Endothelial cell (in vitro differentiated cells): ENCODE measurements around the gene MRPL16. TPM values are rescaled to one million over a fixed set of nuclear protein-coding genes. Genes with fewer than 3 reads are reported as not detected.
A peak's percentile ranks its signal among the peaks of the same experiment; 100 is the strongest.
"Not testable (repeated sequence)": the region's sequence is repeated elsewhere in the genome, so short reads cannot be mapped to it uniquely, and the experiment has no call there.

Experiments
- DNase-seq: peaks from one replicate; pipeline ENCODE4 v3.0.0; 2021; ENCODE audit warnings: low spot score
- H3K27ac Mint-ChIP-seq: one replicate; pipeline ENCODE4 v1.8.0; 2021; ENCODE audit warnings: mixed read lengths, inconsistent platforms; ENCODE audit not compliant: unreplicated experiment
- H3K27me3 Mint-ChIP-seq: one replicate; pipeline ENCODE4 v1.8.0; 2021; ENCODE audit warnings: mild to moderate bottlenecking, moderate library complexity, mixed read lengths, inconsistent platforms; ENCODE audit not compliant: unreplicated experiment
- H3K36me3 Mint-ChIP-seq: one replicate; pipeline ENCODE4 v1.8.0; 2021; ENCODE audit warnings: mild to moderate bottlenecking, low read depth, mixed read lengths, inconsistent platforms; ENCODE audit not compliant: unreplicated experiment
- H3K4me1 Mint-ChIP-seq: one replicate; pipeline ENCODE4 v1.8.0; 2021; ENCODE audit warnings: mild to moderate bottlenecking, mixed read lengths, inconsistent platforms; ENCODE audit not compliant: unreplicated experiment
- H3K4me3 Mint-ChIP-seq: one replicate; pipeline ENCODE4 v1.8.0; 2021; ENCODE audit warnings: mild to moderate bottlenecking, mixed read lengths, inconsistent platforms; ENCODE audit not compliant: unreplicated experiment
- H3K9me3 Mint-ChIP-seq: one replicate; pipeline ENCODE4 v1.8.0; 2021; ENCODE audit warnings: mixed read lengths, inconsistent platforms; ENCODE audit not compliant: unreplicated experiment
- CTCF ChIP-seq: fragments of 200-600 bp; sonication (generic); IDR thresholded peaks from one replicate; pipeline ENCODE4 v1.5.0; 2021; ENCODE audit warnings: antibody characterized with exemption; ENCODE audit not compliant: unreplicated experiment
- total RNA-seq: library from RNA; stranded (reverse); fragmentation: NEBNext Ultra II Directional; extraction: Animal tissue kit (Norgen Biotek cat#: 25700); gene quantifications from one replicate; pipeline ENCODE4 v1.2.1, GENCODE V29; 2021; ENCODE audit not compliant: unreplicated experiment

MRPL16 gene
- total RNA-seq, 1 donor from 2014 or later, result 47.2 TPM

DNA sequence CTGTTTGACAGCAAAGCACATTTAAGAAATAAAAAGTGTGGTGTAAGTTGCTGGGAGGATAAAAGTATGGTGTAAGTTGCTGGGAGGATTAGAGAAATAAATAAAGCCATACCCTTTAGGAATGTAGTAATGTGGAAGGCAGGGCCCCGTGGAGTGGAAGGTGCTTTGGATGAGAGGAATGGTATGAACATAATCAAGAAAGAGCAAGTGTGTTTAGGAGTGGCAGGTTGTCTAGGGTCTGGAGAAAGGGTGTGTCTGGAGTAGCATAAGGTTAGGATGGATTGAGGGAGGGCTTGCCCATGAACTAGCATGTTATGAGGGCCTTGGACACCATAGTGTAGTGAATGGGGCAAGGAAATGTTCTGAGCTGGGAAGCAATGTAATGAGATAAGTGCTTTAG, 18.1 kb downstream of the MRPL16 start:
- Mint-ChIP-seq H3K4me3 (peak overlapping the region; percentile 82), H3K36me3 (peaks cover 85% of the 10 kb centered on the region), H3K9me3 (no peaks in the 10 kb centered on the region), H3K4me1 (peaks cover 55% of the 10 kb centered on the region), H3K27me3 (peaks cover 9% of the 10 kb centered on the region), H3K27ac (peak overlapping the region; percentile 68)
- no peak for TF ChIP-seq CTCF
- no peak for DNase-seq

DNA sequence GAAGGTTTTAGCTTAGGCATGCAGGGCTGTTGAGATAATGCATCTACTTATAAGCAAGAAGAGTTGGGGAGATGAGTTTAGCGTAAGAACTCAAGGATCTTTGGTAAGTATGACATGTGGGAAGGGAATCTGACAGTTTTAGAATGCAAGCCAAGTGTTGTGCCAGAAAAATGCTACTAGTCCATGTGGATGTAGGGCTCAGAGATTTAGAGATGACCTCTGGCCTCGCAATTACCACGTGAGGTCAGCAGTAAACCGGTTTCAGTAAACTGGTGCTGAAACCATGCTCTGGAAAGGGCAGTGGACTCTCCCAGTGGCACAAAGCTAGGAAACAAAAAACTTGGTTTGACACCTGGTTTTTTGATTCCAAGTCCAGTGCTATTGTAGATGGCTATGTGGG, 18.9 kb downstream of the MRPL16 start:
- peaks cover 86% of the 10 kb centered on the region for H3K36me3 Mint-ChIP-seq

GRCh38 chr11:59787816-59788215, 22.8 kb downstream of the MRPL16 start:
- H3K27ac Mint-ChIP-seq, result peak overlapping the region; percentile 93
- TF ChIP-seq CTCF, result no peak
- H3K27me3 Mint-ChIP-seq, result peaks cover 4% of the 10 kb centered on the region
- H3K9me3 Mint-ChIP-seq, result no peaks in the 10 kb centered on the region
- H3K4me1 Mint-ChIP-seq, result peaks cover 60% of the 10 kb centered on the region
- peak overlapping the region; percentile 62 for H3K4me3 Mint-ChIP-seq
- H3K36me3 Mint-ChIP-seq, result peaks cover 73% of the 10 kb centered on the region
- DNase-seq, result peak; percentile 16

More for the DNA sequence above, 18.9 kb downstream of the MRPL16 start:
- H3K27me3 Mint-ChIP-seq, result peaks cover 9% of the 10 kb centered on the region
- peak overlapping the region; percentile 26 for H3K4me3 Mint-ChIP-seq
- DNase-seq, result no peak
- no peak for TF ChIP-seq CTCF
- peak overlapping the region; percentile 49 for H3K27ac Mint-ChIP-seq
- no peaks in the 10 kb centered on the region for H3K9me3 Mint-ChIP-seq
- H3K4me1 Mint-ChIP-seq, result peaks cover 64% of the 10 kb centered on the region

GRCh38 chr11:59787255-59787588, 23.4 kb downstream of the MRPL16 start:
- peak overlapping the region; percentile 62 for H3K4me3 Mint-ChIP-seq
- H3K36me3 Mint-ChIP-seq, result peaks cover 70% of the 10 kb centered on the region
- no peaks in the 10 kb centered on the region for H3K9me3 Mint-ChIP-seq
- peaks cover 54% of the 10 kb centered on the region for H3K4me1 Mint-ChIP-seq
- no peak for TF ChIP-seq CTCF
- no peaks in the 10 kb centered on the region for H3K27me3 Mint-ChIP-seq
- DNase-seq, result no peak
- H3K27ac Mint-ChIP-seq, result peak overlapping the region; percentile 93

GRCh38 chr11:59785818-59786217, 24.8 kb downstream of the MRPL16 start:
- no peaks in the 10 kb centered on the region for H3K27me3 Mint-ChIP-seq
- TF ChIP-seq CTCF, result no peak
- H3K4me1 Mint-ChIP-seq, result peaks cover 49% of the 10 kb centered on the region
- peaks cover 69% of the 10 kb centered on the region for H3K36me3 Mint-ChIP-seq
- H3K27ac Mint-ChIP-seq, result no peak overlapping the region
- no peak overlapping the region for H3K4me3 Mint-ChIP-seq
- H3K9me3 Mint-ChIP-seq, result no peaks in the 10 kb centered on the region
- DNase-seq, result no peak

DNA sequence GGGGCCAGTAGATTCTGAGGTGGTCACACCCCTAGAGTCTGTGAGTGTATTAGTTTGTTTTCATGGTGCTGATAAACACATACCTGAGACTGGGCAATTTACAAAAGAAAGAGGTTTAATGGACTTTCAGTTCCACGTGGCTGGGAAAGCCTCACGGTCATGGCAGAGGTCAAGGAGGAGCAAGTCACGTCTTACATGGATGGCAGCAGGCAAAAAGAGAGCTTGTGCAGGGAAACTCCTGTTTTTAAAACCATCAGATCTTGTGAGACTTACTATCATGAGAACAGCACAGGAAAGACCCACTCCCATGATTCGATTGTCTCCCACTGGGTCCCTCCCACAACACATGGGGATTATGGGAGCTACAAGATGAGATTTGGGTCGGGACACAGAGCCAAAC, 26.1 kb downstream of the MRPL16 start:
- not testable (repeated sequence) for DNase-seq, H3K9me3 Mint-ChIP-seq, H3K27ac Mint-ChIP-seq, H3K27me3 Mint-ChIP-seq
- peaks cover 72% of the 10 kb centered on the region for H3K36me3 Mint-ChIP-seq
- peaks cover 57% of the 10 kb centered on the region for H3K4me1 Mint-ChIP-seq
- peak overlapping the region; percentile 17 for H3K4me3 Mint-ChIP-seq
